Activated CD8-positive, alpha-beta memory T cell treated with anti-CD3 and anti-CD28 coated beads, Interleukin-2, amount 50 U/mL, for 24 hours (primary cell): ENCODE results near the gene MOB3A.

Source experiments
- DNase-seq: peaks from one replicate; pipeline ENCODE4 v3.0.0-alpha.2; 2020; ENCODE audit errors: extremely low read depth

MOB3A gene

GRCh38 chr19:2123682-2124387 lies 27.7 kb upstream of the MOB3A start:
- no peak for DNase-seq

GRCh38 chr19:2122982-2123381 lies 26.9 kb upstream of the MOB3A start:
- no peak for DNase-seq

- DNase-seq: no peak
Observed at GRCh38 chr19:2122251-2122650, 26.1 kb upstream of the MOB3A start.

- no peak for DNase-seq
Observed at GRCh38 chr19:2121416-2122051, 25.4 kb upstream of the MOB3A start.

- no peak for DNase-seq
Observed at GRCh38 chr19:2120821-2121220, 24.7 kb upstream of the MOB3A start.

GRCh38 chr19:2119921-2120785 lies 24.0 kb upstream of the MOB3A start:
- no peak for DNase-seq

- DNase-seq: no peak
Observed at GRCh38 chr19:2118438-2118837, 22.3 kb upstream of the MOB3A start.

GRCh38 chr19:2117215-2117960 lies 21.3 kb upstream of the MOB3A start:
- no peak for DNase-seq

- DNase-seq: no peak
Observed at GRCh38 chr19:2116507-2116906, 20.4 kb upstream of the MOB3A start.

- no peak for DNase-seq
Observed at GRCh38 chr19:2115911-2116426, 19.8 kb upstream of the MOB3A start.

GRCh38 chr19:2115324-2115723 lies 19.2 kb upstream of the MOB3A start:
- no peak for DNase-seq

- DNase-seq: no peak
Observed at GRCh38 chr19:2114821-2115220, 18.7 kb upstream of the MOB3A start.

GRCh38 chr19:2114218-2114617 lies 18.1 kb upstream of the MOB3A start:
- DNase-seq: no peak

- DNase-seq: no peak
Observed at GRCh38 chr19:2113439-2114211, 17.5 kb upstream of the MOB3A start.

- DNase-seq: no peak
Observed at GRCh38 chr19:2112516-2113320, 16.6 kb upstream of the MOB3A start.

- DNase-seq: no peak
Observed at GRCh38 chr19:2111886-2112285, 15.8 kb upstream of the MOB3A start.

GRCh38 chr19:2111425-2111824 lies 15.3 kb upstream of the MOB3A start:
- no peak for DNase-seq

- no peak for DNase-seq
Observed at GRCh38 chr19:2110822-2111221, 14.7 kb upstream of the MOB3A start.

- no peak for DNase-seq
Observed at GRCh38 chr19:2109046-2109864, 13.1 kb upstream of the MOB3A start.
